ENCODE measurements around the gene EPS15. TPM values are rescaled to one million over a fixed set of nuclear protein-coding genes. Genes with fewer than 3 reads are reported as not detected.
A peak's percentile ranks its signal among the peaks of the same experiment; 100 is the strongest.

EPS15 gene
- total and polyA plus RNA-seq, 2 of the 13 experiments (the other 11 are each of a cell fraction or from before 2014, with no cell fraction given): 14.3 to 19.3 TPM

DNA sequence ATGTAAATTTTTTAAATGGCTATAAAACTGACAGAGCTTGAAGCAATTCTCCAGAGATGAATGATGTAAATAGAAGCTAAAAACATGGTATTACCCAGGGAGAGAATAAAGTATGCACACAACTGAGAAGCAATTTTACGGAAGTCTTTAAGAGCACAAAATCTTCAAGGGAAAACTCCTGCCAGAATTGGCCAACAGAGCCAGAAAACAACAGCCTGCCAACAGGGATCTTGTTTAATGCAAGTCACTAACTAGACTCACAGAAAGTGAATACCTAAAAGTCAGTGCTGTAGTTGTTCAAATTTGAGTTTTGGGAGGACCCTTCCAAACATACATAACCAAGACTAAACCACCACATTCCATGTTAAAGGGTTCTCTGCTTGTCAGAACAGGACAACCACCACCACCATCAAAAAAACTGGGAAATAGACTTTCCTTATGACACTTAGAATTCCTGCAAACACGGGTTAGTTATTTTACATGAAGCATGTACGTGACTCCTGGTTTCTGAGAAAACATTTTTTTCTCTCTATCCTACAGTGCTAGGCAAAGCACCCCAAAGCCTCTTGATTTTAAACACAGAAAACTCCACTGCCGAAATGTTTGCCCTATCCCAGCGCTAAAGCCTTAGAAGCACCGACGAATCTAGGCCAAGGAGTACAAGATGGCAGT is 1.6 kb downstream of the EPS15 start:
- ChIA-PET CTCF (ENCODE audit: low intra/inter-chr PET ratio, low total read pairs) (no interaction called here), POLR2A (interaction anchor here (1.0 to 1.2 kb wide), 2 partner anchors 8 to 29 kb away, joined by 3 to 5 read pairs; no protein-coding TSS in a partner anchor)
- peaks cover 3% of the 10 kb centered on the region; the same call in 1 of the 2 replicates for H4K20me1 ChIP-seq (ENCODE audit: insufficient read depth, low read length)
- H3K36me3 ChIP-seq (replicated peaks in 1 of 2; ENCODE audit: control insufficient read depth in 1 of 2, insufficient read depth in 2 of 2, low read length in 2 of 2): no peaks in the 10 kb centered on the region
- in situ Hi-C loops (cut with HindIII; ENCODE audit: extremely low pct_ligation_motif_present, low pct_unique_long_range_greater_than_20kb): no loop called here
- FAIRE-seq (peak; percentile 12), ATAC-seq (no peak), DNase-seq (ENCODE audit: low spot score) (no peak)
- no peaks in the 10 kb centered on the region for H3K9me3 ChIP-seq (ENCODE audit: low read length)
- H3K4me3 ChIP-seq (replicated peaks in 1 of 3; ENCODE audit: insufficient read depth in 1 of 3, low read depth in 2 of 3, low read length in 3 of 3): peak overlapping the region; percentile 79 to 97 (median 92)
- H2AFZ ChIP-seq (ENCODE audit: low read length): no peak overlapping the region
- H3K27ac ChIP-seq (ENCODE audit: extremely low read length, insufficient read depth, low read length): peak overlapping the region; percentile 97
- no TSS peak for BruUV-seq (replicated peaks)
- peaks cover 43% of the 10 kb centered on the region for H3K4me1 ChIP-seq (ENCODE audit: insufficient read depth, low read length)
- no peaks in the 10 kb centered on the region for H3K27me3 ChIP-seq (ENCODE audit: control insufficient read depth in 1 of 2, insufficient read depth in 2 of 2, low read length in 2 of 2)
- WGBS (ENCODE audit: low lambda C conversion rate): 8% methylated on average over 7 of the region's 7 CpGs
- peak overlapping the region; percentile 90 for H3K4me2 ChIP-seq (ENCODE audit: low read depth, low read length)
- H3K79me2 ChIP-seq (ENCODE audit: insufficient read depth, low read length): peaks cover 59% of the 10 kb centered on the region
- H3K9ac ChIP-seq (ENCODE audit: insufficient read depth, low read depth, low read length): peak overlapping the region; percentile 82
- intact Hi-C loops (cut with micrococcal nuclease; ENCODE audit: unreplicated experiment): no loop called here
- no peak for TF ChIP-seq TSC22D2 (CRISPR knock-in tag; IDR thresholded peaks at IDR 0.05; ENCODE audit: borderline replicate concordance)
- TF ChIP-seq ZNF121 (CRISPR knock-in tag; IDR thresholded peaks at IDR 0.05): no peak
- TF ChIP-seq PAX8 (CRISPR knock-in tag; IDR thresholded peaks at IDR 0.05; ENCODE audit: borderline replicate concordance): no peak
- no peak for TF ChIP-seq MAZ (IDR thresholded peaks at IDR 0.05; ENCODE audit: borderline replicate concordance, low read depth, low read length)
- no peak for TF ChIP-seq MAZ (CRISPR knock-in tag; IDR thresholded peaks at IDR 0.05; ENCODE audit: low read depth)
- no peak for TF ChIP-seq MAX (IDR thresholded peaks at IDR 0.05)
- no peak for TF ChIP-seq POLR2G (IDR thresholded peaks at IDR 0.05; ENCODE audit: low read depth, low read length)
- TF ChIP-seq, protein P1, sequence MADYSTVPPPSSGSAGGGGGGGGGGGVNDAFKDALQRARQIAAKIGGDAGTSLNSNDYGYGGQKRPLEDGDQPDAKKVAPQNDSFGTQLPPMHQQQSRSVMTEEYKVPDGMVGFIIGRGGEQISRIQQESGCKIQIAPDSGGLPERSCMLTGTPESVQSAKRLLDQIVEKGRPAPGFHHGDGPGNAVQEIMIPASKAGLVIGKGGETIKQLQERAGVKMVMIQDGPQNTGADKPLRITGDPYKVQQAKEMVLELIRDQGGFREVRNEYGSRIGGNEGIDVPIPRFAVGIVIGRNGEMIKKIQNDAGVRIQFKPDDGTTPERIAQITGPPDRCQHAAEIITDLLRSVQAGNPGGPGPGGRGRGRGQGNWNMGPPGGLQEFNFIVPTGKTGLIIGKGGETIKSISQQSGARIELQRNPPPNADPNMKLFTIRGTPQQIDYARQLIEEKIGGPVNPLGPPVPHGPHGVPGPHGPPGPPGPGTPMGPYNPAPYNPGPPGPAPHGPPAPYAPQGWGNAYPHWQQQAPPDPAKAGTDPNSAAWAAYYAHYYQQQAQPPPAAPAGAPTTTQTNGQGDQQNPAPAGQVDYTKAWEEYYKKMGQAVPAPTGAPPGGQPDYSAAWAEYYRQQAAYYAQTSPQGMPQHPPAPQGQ (CRISPR knock-in tag; IDR thresholded peaks at IDR 0.05; ENCODE audit: borderline replicate concordance): no peak
- TF ChIP-seq GABPB1 (CRISPR knock-in tag; IDR thresholded peaks at IDR 0.05): no peak
- TF ChIP-seq ZNF318 (CRISPR knock-in tag; IDR thresholded peaks at IDR 0.05): no peak
- TF ChIP-seq, protein P2, sequence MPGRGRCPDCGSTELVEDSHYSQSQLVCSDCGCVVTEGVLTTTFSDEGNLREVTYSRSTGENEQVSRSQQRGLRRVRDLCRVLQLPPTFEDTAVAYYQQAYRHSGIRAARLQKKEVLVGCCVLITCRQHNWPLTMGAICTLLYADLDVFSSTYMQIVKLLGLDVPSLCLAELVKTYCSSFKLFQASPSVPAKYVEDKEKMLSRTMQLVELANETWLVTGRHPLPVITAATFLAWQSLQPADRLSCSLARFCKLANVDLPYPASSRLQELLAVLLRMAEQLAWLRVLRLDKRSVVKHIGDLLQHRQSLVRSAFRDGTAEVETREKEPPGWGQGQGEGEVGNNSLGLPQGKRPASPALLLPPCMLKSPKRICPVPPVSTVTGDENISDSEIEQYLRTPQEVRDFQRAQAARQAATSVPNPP (CRISPR knock-in tag; IDR thresholded peaks at IDR 0.05): no peak
- no peak for TF ChIP-seq TP53 (CRISPR knock-in tag; conservative IDR thresholded peaks at IDR 0.05)
- TF ChIP-seq MIXL1 (CRISPR knock-in tag; IDR thresholded peaks at IDR 0.05): no peak
